Activated CD8-positive, alpha-beta memory T cell treated with anti-CD3 and anti-CD28 coated beads, Interleukin-2, amount 50 U/mL, for 4 hours (primary cell): ENCODE results near the gene ZNF683.
"Not testable (repeated sequence)": the region's sequence is repeated elsewhere in the genome, so short reads cannot be mapped to it uniquely, and the experiment has no call there.

Experiments used
- DNase-seq: peaks from one replicate; pipeline ENCODE4 v3.0.0-alpha.2; 2020

ZNF683 gene

DNA sequence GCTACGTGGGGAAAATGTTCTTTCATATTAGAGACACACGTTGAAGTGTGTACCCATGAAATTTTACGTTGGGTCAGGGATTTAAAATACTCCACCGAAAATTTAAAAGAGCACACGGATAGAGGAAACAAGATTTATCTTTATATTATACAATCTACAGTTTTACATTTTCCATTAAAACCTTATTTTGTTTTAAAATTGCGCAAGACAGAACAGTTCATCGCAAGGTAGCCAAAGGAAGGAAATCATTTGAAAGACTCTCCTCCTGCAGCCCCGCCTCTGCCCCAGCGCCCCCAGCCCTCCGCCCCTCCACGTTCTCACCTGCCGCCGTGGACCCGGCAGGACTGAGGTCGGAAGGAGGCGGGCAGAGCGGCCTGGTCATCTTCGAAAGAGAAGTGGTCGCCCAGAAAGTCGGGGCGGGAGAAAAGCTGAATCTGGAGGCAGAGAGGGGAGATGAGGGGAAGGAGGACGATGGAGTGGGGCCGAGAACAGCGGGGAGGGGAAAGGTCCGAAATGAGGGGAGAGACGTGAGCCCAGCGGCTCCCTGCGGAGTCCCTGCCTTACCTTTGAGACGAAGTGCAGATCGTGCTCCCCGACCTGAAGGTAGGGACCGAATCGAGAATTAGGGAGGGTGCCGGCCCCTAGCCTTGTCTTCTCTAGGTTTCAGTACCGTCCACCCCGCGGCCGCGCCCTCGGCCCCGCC lies 36.6 kb downstream of the ZNF683 start:
- DNase-seq, result no peak

DNA sequence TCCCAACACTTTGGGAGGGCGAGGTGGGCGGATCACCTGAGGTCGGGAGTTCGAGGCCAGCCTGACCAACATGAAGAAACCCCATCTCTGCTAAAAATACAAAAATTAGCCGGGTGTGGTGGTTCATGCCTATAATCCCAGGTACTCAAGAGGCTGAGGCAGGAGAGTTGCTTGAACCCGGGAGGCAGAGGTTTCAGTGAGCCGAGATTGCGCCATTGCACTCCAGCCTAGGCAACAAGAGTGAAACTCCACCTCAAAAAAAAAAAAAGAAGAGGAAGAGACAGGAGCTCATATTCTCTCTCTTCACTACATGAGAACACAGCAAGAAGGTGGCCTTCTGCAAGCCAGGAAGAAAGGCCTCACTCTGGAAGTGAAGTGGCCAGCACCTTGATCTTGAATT lies 39.2 kb downstream of the ZNF683 start:
- DNase-seq, result not testable (repeated sequence)

DNA sequence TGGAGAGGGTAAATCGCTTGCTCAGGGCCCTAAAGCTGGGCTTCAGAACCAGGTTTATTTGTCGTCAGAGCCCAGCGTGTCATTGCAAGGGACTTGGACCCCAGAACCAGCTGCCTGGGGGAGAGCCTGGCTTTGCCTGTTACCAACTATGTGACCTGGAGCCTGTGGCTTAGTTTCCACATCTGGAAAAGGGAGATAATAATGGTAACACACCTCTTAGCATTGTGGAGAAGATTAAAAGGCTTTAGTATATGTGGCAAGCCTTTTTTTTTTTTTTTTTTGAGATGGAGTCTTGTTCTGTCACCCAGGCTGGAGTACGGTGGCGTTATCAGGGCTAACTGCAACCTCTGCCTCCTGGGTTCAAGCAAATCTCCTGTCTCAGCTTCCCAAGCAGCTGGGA lies 42.3 kb downstream of the ZNF683 start:
- DNase-seq, result no peak

DNA sequence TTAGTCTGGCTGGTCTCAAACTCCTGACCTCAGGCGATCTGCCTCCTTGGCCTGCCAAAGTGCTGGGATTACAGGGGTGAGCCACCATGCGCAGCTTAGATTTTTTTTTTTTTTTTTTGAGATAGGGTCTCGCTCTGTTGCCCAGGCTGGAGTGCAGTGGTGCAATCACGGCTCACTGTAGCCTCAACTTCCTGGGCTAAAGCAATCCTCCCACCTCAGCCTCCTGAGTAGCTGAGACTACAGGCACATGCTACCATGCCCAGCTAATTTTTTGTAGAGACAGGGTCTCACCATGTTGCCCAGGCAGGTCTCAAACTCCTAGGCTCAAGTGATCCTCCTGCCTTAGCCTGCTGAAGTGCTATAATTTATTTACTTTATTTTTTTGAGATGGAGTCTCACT lies 43.2 kb downstream of the ZNF683 start:
- DNase-seq, result not testable (repeated sequence)

DNA sequence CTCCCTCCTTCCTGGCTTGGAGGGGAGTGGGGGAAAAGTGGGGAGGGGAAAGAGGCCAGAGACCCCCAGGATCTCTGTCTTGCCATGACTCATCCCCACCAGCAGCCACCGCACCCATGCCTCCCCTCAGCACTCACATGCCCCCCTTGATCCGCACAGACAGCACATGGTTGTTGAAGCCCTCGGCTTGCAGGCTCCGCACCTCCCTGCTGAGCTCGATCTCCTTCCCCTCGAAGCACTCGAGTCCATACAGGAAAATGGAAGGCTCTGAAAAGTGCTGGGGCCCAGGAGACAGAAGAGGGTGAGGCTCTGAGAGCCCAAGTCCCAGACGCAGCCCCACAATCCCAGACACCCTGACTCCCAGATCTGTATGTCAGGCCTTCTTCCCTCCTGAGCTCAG lies 44.0 kb downstream of the ZNF683 start:
- DNase-seq, result no peak

DNA sequence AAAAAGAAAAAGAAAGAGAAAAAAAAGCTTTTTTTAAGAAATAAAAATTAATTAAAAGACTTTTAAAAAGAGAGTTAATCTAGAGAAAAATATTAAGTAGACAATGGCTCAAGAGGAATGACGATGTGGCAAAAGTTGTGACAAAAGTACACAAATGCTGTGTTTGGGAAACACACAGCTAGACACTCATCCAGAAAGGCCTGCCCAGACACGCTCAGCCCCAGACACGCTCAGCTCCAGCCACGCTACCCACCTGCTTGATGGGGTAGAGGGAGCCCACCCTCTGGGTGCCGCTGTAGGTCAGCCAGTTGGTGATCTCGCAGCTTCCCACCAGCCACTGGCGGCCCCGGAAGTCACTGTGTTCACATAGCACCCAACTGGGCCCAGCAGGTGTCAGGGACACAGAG lies 44.6 kb downstream of the ZNF683 start:
- DNase-seq, result no peak

DNA sequence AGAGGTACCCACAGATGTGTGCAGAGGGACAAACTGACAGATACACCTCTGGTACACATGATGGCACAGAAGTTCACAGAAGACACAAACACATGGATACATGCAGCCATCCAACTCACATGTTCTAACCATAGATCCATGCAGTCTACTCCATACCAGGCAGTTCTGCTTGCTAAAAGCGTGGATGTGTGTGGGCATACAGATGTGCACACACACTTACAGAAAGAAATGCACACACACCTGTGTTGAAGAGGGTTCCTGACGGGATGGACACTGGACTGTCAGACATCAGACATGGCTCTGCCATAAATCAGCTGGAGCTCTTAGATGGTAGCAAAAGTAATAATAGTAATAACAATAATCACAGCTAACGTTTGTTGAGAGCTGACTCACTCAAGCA lies 48.0 kb downstream of the ZNF683 start:
- DNase-seq, result no peak

DNA sequence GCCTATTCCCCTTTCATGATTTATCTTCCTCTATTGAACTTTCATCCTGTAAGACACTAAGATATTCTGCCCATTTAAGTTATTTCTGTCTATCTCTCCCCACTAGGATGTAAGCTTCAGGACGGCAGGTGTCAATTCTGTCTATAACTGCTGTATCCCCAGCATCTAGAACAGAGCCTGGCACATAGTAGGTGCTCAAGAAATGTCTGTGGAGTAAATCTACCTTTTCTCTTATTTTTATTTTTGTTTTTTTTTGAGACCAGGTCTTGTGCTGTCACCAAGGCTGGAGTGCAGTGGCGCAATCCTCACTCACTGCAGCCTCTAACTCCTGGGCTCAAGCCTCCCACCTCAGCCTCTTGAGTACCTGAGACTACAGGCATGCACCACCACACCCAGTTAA lies 49.2 kb downstream of the ZNF683 start:
- DNase-seq, result no peak

DNA sequence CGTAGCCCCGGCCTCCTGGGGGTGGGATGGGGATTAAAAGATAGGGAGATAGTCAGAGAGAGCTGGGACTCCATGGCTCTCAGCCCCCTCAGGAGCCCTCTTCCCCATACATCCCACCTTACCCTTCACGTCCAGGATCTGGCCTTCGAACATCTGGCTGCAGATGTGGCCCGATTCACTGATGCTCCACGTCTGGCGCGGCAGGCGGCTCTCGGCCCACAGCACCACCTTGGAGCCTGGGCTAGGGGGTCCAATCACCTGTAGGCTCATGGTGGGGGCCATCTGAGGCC lies 50.6 kb downstream of the ZNF683 start:
- no peak for DNase-seq

DNA sequence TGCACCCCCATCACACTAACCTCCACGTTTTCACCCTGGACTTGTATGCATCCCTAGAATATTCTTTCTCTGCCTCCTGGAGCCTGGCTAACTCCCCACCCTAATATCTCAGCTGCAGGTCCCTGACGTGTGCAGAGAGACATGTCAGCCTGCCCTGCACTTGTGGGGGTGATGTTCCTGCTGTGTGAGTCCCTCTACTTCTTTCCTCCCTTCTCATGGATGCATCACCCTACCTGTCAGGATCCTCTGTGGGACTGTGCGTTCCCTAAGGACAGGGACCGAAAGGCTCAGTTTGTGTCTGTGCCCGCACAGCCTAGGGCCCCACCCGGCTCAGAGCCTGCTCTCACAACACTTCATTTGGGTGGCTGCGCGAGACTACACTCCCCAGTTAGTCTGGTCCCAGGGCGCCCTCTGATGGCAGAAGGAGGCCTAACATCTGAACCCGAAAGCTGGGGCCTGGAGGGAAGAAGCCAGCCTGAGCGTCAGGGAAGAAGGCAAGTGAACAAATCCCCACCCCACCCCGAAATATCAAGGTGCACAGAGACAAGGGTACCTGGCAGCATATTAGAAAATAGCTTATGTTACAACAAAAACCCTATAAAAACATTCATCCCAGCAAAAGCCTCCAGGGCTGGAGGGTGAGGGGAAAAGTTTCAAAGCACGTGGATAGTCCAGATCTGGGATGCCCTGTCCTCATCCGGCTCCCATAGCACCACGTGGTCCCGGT lies 51.1 kb downstream of the ZNF683 start:
- peak; percentile 97 for DNase-seq

DNA sequence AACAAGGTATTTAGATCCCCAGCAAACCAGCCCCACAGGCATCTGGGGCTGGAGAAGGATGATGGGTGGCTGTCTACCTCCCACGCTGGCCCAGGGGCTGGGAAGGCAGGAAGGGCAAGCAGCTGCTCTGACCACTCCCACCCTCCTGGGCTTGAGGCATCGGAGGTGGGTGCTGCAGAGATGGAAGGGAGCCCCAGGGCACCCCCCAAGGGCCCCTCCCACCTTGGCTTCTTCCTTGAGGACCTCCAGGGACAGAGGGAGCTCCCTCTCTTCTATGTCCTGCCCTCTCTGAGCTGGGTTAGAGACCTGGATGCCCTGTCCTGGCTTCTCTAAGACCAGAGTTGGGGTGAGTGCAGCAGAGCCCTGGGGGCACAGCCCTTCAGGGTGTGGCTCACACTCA lies 51.7 kb downstream of the ZNF683 start:
- DNase-seq, result no peak

DNA sequence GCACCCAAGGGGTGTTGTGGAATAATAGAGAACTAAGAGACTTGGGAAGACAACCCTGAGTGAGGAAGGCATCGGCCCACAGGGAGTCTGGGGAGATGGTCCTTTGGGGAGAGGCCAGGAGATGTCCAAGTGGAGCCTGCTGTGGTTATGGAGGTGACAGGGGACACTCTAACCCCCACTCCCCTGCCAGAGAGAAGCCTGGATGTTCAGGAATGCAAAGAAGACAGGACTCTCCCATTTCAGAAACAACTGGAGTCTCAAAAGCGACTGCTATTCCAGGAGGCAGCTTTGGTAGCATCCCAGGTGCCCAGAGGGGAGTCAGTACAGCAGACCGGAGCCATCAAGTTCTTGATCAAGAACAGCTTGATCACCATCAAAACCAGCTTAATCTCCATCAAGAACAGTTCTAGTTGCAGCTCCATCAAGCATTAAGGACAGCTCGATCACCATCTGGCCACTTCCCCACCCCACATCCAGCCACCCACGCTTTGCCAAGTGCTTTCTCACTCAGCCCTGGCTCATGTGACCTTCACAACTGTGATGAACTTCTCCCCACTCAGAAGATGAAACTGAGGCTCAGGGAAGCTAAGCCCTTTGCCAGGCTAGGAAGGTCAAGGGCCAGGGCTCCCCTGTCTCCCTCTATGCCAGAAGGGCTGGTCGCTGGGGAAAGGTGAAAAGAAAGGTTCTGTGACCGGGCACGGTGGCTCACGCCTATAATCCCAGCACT lies 54.0 kb downstream of the ZNF683 start:
- peak; percentile 45 for DNase-seq

DNA sequence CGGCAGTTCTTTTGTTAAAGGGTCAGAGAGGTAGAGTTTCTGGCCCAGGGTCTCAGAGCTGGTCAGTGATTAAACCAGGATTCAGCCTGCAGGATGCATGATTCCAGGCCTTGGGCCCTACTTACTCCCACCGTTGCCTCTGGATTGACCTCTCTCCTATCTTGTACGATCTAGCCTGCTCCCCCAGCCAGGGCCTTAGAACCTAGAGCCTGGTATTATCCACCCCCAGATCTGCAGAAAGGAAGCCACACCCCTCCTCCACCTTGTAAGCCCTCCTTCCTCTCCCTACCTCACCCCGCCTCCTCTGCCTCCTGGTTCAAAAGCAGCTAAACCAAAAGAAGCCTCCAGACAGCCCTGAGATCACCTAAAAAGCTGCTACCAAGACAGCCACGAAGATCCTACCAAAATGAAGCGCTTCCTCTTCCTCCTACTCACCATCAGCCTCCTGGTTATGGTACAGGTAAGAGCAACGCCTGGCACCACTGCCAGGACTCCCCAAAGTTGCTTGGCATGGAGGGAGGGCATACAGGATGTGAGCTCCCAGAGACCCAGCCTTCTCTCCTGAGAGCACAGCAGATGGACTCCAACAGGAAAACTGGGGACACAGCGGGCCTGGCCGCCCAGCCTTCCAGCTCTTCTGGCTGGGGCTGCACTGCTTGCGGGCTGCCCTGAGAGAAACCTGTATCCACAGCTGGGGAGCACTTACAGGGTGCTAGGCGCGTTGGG lies 54.8 kb downstream of the ZNF683 start, which contains the start of gene CD52:
TSS of gene CD52 (plus strand) at position 347 of the 726 bp plus-strand sequence. CDS start at position 407, 60 bp downstream.
- DNase-seq, result peak; percentile 77

DNA sequence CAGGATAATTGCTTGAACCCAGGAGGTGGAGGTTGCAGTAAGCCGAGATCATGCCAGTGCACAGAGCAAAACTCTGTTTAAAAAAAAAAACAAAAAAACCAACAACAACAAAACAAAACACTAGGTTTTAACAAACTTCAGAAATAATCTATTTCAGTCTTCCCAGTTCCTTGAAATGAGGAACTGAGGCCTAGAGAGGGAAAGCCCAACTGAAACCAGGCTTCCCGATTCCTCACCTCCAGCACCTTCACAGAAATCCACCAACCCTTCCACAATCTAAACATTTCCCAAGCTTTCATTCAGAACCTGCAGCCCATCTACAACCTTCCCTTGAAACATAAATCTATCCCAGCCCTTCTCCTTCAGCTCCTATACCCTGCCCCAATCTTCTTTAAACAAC lies 55.4 kb downstream of the ZNF683 start:
- no peak for DNase-seq

DNA sequence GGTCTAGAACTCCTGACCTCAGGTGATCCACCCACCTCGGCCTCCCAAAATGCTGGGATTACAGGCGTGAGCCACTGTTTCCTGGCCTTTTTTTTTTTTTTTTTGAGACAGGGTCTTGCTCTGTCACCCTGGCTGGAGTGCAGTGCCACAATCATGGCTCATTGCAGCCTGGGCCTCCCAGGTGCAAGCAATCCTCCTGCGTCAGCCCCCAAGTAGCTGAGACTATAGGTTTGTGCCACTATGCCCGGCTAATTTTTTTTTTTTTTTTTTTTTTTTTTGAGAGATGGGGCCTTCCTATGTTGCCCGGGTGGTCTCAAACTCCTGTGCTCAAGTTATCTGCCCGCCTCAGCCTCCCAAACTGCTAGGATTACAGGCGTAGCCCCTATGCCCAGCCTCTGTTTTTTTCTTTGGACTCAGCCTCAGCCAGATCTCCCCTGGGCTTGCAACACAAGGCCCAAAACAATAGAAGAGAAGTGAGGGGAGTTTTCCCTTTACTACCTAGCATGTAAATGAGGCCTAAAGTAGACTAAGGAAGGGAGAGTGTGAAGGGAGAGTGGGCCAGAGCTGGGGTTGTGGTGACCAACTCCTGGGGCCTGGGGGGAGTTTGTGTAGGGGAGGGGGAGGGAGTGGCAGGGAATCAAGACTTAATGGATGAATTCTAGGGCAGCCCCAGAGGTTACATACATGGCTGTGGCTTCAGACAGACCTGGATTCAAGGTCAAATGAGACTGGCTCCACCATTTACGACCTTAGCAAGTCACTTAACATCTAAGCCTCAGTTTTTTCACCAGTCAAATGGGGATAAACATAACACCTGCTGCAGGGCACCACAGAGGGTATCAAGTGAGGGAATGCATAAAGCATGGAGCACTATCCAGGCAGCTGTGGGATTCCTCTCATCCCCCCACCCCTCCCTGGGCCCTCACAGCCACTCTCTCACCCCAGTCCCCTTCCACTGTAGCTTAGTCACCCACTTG lies 56.4 kb downstream of the ZNF683 start:
- no peak for DNase-seq

DNA sequence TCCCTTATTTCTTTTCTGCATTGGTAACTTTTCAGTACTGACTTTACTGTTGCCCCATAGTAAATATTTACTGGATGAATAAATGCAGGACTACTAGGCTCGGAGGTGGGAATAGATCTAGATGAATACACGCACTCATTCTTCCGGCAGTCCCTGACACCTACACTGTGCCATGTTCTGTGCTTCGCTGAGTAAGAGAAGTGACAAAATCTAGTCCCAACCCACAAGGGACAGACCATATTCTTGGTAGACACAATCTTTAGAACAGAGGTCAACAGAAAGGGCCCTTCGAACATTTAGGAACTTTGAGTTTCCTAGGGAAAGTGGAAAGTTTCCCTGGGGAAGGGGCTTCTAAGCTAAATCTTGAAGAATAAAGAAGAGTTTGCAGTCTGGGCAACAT lies 58.0 kb downstream of the ZNF683 start:
- no peak for DNase-seq
